ENCODE data around the gene TRPM3.

The TRPM3 gene

GRCh38 chr9:70569070-70569772 lies 552.2 kb downstream of the TRPM3 start:
- in situ Hi-C loops (cut with MboI; ENCODE audit: low sequenced_read_pairs): no loop called here

- in situ Hi-C loops (cut with MboI; ENCODE audit: low sequenced_read_pairs): no loop called here
Measured at GRCh38 chr9:70567511-70567910, 553.9 kb downstream of the TRPM3 start.

GRCh38 chr9:70566751-70567150 lies 554.7 kb downstream of the TRPM3 start:
- in situ Hi-C loops (cut with MboI; ENCODE audit: low sequenced_read_pairs): no loop called here

- in situ Hi-C loops (cut with MboI; ENCODE audit: low sequenced_read_pairs): no loop called here
Measured at GRCh38 chr9:70566066-70566465, 555.4 kb downstream of the TRPM3 start.

GRCh38 chr9:70564468-70565335 lies 556.7 kb downstream of the TRPM3 start:
- in situ Hi-C loops (cut with MboI; ENCODE audit: low sequenced_read_pairs): no loop called here

GRCh38 chr9:70563431-70564204 lies 557.8 kb downstream of the TRPM3 start:
- in situ Hi-C loops (cut with MboI; ENCODE audit: low sequenced_read_pairs): no loop called here

GRCh38 chr9:70563010-70563409 lies 558.4 kb downstream of the TRPM3 start:
- in situ Hi-C loops (cut with MboI; ENCODE audit: low sequenced_read_pairs): no loop called here

GRCh38 chr9:70561786-70562395 lies 559.5 kb downstream of the TRPM3 start:
- in situ Hi-C loops (cut with MboI; ENCODE audit: low sequenced_read_pairs): no loop called here

- in situ Hi-C loops (cut with MboI; ENCODE audit: low sequenced_read_pairs): no loop called here
Measured at GRCh38 chr9:70561111-70561510, 560.3 kb downstream of the TRPM3 start.

GRCh38 chr9:70559102-70559501 lies 562.3 kb downstream of the TRPM3 start:
- in situ Hi-C loops (cut with MboI; ENCODE audit: low sequenced_read_pairs): no loop called here

GRCh38 chr9:70557661-70558369 lies 563.6 kb downstream of the TRPM3 start:
- in situ Hi-C loops (cut with MboI; ENCODE audit: low sequenced_read_pairs): no loop called here

- in situ Hi-C loops (cut with MboI; ENCODE audit: low sequenced_read_pairs): no loop called here
Measured at GRCh38 chr9:70556771-70557170, 564.6 kb downstream of the TRPM3 start.

- in situ Hi-C loops (cut with MboI; ENCODE audit: low sequenced_read_pairs): no loop called here
Measured at GRCh38 chr9:70554881-70555280, 566.5 kb downstream of the TRPM3 start.

GRCh38 chr9:70553707-70554673 lies 567.4 kb downstream of the TRPM3 start:
- in situ Hi-C loops (cut with MboI; ENCODE audit: low sequenced_read_pairs): no loop called here

GRCh38 chr9:70552561-70552960 lies 568.9 kb downstream of the TRPM3 start:
- in situ Hi-C loops (cut with MboI; ENCODE audit: low sequenced_read_pairs): no loop called here

GRCh38 chr9:70551801-70552200 lies 569.6 kb downstream of the TRPM3 start:
- in situ Hi-C loops (cut with MboI; ENCODE audit: low sequenced_read_pairs): no loop called here

- in situ Hi-C loops (cut with MboI; ENCODE audit: low sequenced_read_pairs): no loop called here
Measured at GRCh38 chr9:70551396-70551795, 570.0 kb downstream of the TRPM3 start.

- in situ Hi-C loops (cut with MboI; ENCODE audit: low sequenced_read_pairs): no loop called here
Measured at GRCh38 chr9:70549926-70550325, 571.5 kb downstream of the TRPM3 start.

- in situ Hi-C loops (cut with MboI; ENCODE audit: low sequenced_read_pairs): no loop called here
Measured at GRCh38 chr9:70542311-70542931, 579.0 kb downstream of the TRPM3 start.
